Measurements from ENCODE around the gene VGLL4. TPM values are rescaled to one million over a fixed set of nuclear protein-coding genes. Genes with fewer than 3 reads are reported as not detected.
"Not testable (repeated sequence)": the region's sequence is repeated elsewhere in the genome, so short reads cannot be mapped to it uniquely, and the experiment has no call there.

VGLL4 gene
- total RNA-seq, 2 donors from 2014 or later: 47.5 to 49.7 TPM

DNA sequence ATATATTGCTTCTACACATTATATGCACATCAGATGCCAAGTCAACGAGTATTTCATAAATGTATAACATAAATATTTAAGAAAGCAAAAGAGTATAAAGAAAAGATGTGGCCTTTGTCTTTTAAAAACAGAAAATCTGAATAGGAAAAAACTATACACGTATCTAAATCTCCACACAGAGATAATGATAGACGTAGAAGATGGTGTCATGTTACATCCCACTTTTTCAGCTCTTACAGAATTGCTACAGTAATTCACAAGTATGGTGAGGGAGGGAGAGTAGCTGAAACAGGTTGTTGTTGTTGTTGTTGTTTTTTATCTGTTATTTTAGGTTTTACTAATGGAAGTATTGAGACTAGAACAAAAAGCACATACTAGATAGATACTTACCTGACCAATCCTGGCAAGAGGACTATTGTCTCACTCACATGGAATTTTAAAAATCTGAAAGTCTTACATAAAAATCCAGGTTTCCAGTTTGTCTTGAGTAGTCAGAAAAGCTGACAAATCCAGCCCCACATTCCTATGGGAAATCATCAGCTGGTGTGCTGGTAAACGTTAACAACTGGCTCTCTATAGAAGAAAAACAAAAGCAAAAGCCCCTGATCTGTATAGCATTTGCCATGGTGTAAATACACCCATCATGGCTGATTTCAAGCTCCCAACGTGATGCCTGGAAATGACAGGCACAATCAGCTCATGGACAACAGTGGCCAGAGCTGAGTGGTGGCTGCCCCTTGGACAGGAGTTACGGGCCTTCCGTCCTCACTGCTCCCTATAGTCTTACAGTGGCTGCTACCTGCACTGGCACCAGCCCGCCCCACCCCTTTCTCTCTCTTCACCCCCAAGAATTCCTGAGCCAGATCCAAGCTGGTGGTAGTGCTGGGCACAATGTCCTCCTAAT is 47.4 kb upstream of the VGLL4 start:
- no peaks in the 10 kb centered on the region for H3K9me3 Mint-ChIP-seq

DNA sequence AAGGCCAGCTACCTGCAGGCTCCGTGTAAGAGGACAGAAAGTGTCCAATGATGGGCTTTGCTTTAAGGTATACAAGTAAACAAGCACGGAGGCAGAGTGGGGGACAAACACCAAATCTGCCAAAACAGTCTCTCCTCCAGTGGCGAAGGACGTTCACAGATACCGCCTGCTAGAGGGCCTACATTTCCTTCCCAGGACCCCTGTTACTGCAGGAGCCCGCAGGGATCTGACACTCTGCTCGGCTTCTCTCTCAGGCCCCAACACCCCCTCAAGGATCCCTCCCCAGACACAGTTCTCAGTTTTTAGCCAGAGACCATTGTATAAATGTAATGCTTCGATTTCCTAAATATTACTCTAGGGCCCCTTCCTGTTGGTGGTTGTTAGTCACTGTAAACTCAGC is 46.0 kb upstream of the VGLL4 start:
- Mint-ChIP-seq H3K4me3 (no peak overlapping the region), H3K9me3 (no peaks in the 10 kb centered on the region), H3K27ac (peak overlapping the region; percentile 54), H3K4me1 (peaks cover 26% of the 10 kb centered on the region), H3K36me3 (ENCODE audit: low read depth) (peaks cover 6% of the 10 kb centered on the region), H3K27me3 (ENCODE audit: insufficient read depth) (no peaks in the 10 kb centered on the region)
- Histone ChIP-seq H3K9me3 (ENCODE audit: control insufficient read depth, low read length) (no peaks in the 10 kb centered on the region), H3K9ac (ENCODE audit: extremely low read depth, low read length, poor library complexity, severe bottlenecking) (no peak overlapping the region), H3K36me3 (ENCODE audit: control insufficient read depth, insufficient read depth, low read length) (peaks cover 6% of the 10 kb centered on the region), H3K27ac (ENCODE audit: low read depth, low read length) (no peak overlapping the region), H3K27me3 (ENCODE audit: control insufficient read depth, insufficient read depth, low read length, poor library complexity, severe bottlenecking) (no peaks in the 10 kb centered on the region), H3K4me1 (ENCODE audit: control insufficient read depth, insufficient read depth, low read length) (peaks cover 4% of the 10 kb centered on the region), H3K4me3 (ENCODE audit: low read length) (no peak overlapping the region)
- 68 to 72% methylated on average over 7 to 8 of the region's 8 CpGs for WGBS, 2 experiments (ENCODE audit: insufficient coverage in 1 of 2, insufficient read length in 1 of 2)
- no peak for DNase-seq
- TF ChIP-seq, protein P1, sequence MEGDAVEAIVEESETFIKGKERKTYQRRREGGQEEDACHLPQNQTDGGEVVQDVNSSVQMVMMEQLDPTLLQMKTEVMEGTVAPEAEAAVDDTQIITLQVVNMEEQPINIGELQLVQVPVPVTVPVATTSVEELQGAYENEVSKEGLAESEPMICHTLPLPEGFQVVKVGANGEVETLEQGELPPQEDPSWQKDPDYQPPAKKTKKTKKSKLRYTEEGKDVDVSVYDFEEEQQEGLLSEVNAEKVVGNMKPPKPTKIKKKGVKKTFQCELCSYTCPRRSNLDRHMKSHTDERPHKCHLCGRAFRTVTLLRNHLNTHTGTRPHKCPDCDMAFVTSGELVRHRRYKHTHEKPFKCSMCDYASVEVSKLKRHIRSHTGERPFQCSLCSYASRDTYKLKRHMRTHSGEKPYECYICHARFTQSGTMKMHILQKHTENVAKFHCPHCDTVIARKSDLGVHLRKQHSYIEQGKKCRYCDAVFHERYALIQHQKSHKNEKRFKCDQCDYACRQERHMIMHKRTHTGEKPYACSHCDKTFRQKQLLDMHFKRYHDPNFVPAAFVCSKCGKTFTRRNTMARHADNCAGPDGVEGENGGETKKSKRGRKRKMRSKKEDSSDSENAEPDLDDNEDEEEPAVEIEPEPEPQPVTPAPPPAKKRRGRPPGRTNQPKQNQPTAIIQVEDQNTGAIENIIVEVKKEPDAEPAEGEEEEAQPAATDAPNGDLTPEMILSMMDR (conservative IDR thresholded peaks at IDR 0.05): no peak

More for the DNA sequence above, 47.4 kb upstream of the VGLL4 start:
- Mint-ChIP-seq H3K27ac (peak overlapping the region; percentile 42), H3K27me3 (ENCODE audit: insufficient read depth) (no peaks in the 10 kb centered on the region), H3K4me1 (peaks cover 26% of the 10 kb centered on the region), H3K4me3 (no peak overlapping the region), H3K36me3 (ENCODE audit: low read depth) (peaks cover 3% of the 10 kb centered on the region)
- Histone ChIP-seq H3K36me3 (ENCODE audit: control insufficient read depth, insufficient read depth, low read length) (peaks cover 6% of the 10 kb centered on the region), H3K9ac (ENCODE audit: extremely low read depth, low read length, poor library complexity, severe bottlenecking) (no peak overlapping the region), H3K27me3 (ENCODE audit: control insufficient read depth, insufficient read depth, low read length, poor library complexity, severe bottlenecking) (no peaks in the 10 kb centered on the region), H3K9me3 (ENCODE audit: control insufficient read depth, low read length) (no peaks in the 10 kb centered on the region), H3K27ac (ENCODE audit: low read depth, low read length) (no peak overlapping the region), H3K4me3 (ENCODE audit: low read length) (no peak overlapping the region), H3K4me1 (ENCODE audit: control insufficient read depth, insufficient read depth, low read length) (peaks cover 4% of the 10 kb centered on the region)
- TF ChIP-seq, protein P1 (conservative IDR thresholded peaks at IDR 0.05): no peak
- WGBS, 2 experiments (ENCODE audit: insufficient coverage in 1 of 2, insufficient read length in 1 of 2): 60 to 80% methylated on average over 3 to 7 of the region's 8 CpGs
- DNase-seq: peak; percentile 57

- not testable (repeated sequence) for H3K4me3 Mint-ChIP-seq; H3K36me3 ChIP-seq (ENCODE audit: control insufficient read depth, insufficient read depth, low read length); H3K9me3 Mint-ChIP-seq; H3K27me3 Mint-ChIP-seq (ENCODE audit: insufficient read depth); H3K4me3 ChIP-seq (ENCODE audit: low read length); H3K9me3 ChIP-seq (ENCODE audit: control insufficient read depth, low read length); H3K27me3 ChIP-seq (ENCODE audit: control insufficient read depth, insufficient read depth, low read length, poor library complexity, severe bottlenecking); H3K27ac Mint-ChIP-seq; H3K4me1 ChIP-seq (ENCODE audit: control insufficient read depth, insufficient read depth, low read length); H3K27ac ChIP-seq (ENCODE audit: low read depth, low read length); H3K9ac ChIP-seq (ENCODE audit: extremely low read depth, low read length, poor library complexity, severe bottlenecking); H3K4me1 Mint-ChIP-seq; DNase-seq
- peaks cover 16% of the 10 kb centered on the region for H3K36me3 Mint-ChIP-seq (ENCODE audit: low read depth)
- WGBS, 2 experiments (ENCODE audit: insufficient coverage in 1 of 2, insufficient read length in 1 of 2): 90 to 95% methylated on average over 2 to 6 of the region's 6 CpGs
Observed at GRCh38 chr3:11684980-11685379, 41.3 kb upstream of the VGLL4 start.
